NCI-H1436 (cell line): ENCODE measurements around the gene POLR2I.
"Not testable (repeated sequence)": the region's sequence is repeated elsewhere in the genome, so short reads cannot be mapped to it uniquely, and the experiment has no call there.

Experiments used
- DNase-seq: peaks from one replicate; lab custom pipeline; 2025; lab: John Stamatoyannopoulos, UW

POLR2I gene

DNA sequence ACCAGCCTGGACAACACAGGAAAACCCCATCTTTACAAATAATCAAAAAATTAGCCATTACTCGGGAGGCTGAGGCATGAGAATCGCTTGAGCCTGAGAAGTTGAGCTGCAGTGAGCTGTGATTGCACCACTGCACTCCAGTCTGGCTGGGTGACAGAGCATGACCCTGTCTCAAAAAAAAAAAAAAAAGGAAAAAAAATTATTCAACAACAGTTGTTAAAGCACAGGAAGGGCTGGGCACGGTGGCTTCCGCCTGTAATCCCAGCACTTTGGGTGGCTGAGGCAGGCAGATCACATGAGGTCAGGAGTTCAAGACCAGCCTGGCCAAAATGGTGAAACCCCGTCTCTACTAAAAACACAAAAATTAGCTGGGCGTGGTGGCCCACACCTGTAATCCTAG, 16.5 kb upstream of the POLR2I start:
- not testable (repeated sequence) for DNase-seq

DNA sequence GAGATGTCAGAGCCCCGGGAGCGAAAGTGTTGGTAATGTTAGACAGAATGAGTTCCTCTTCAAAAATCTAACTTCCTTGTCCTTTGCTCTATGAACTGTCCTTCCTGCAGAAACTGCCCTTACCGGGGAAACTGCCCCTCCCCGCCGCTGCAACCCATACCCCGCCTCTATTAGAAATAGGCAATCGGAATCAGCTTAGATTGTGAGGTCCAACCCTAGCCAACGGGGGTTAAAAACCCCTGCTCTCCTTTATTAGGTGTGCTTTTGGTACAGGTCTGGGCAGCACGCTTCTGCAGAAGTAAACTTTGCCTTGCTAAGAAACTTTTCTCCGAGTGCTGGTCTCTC, 13.7 kb upstream of the POLR2I start:
- no peak for DNase-seq

DNA sequence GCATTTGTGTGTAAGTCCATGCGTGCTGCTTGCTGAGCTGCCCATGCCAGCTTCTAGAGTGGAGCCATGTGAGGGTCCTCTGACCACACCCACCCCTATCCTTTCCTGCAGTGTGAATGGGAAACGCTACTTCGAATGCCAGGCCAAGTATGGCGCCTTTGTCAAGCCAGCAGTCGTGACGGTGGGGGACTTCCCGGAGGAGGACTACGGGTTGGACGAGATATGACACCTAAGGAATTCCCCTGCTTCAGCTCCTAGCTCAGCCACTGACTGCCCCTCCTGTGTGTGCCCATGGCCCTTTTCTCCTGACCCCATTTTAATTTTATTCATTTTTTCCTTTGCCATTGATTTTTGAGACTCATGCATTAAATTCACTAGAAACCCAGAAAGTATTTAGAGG, 10.9 kb upstream of the POLR2I start:
- DNase-seq = no peak

DNA sequence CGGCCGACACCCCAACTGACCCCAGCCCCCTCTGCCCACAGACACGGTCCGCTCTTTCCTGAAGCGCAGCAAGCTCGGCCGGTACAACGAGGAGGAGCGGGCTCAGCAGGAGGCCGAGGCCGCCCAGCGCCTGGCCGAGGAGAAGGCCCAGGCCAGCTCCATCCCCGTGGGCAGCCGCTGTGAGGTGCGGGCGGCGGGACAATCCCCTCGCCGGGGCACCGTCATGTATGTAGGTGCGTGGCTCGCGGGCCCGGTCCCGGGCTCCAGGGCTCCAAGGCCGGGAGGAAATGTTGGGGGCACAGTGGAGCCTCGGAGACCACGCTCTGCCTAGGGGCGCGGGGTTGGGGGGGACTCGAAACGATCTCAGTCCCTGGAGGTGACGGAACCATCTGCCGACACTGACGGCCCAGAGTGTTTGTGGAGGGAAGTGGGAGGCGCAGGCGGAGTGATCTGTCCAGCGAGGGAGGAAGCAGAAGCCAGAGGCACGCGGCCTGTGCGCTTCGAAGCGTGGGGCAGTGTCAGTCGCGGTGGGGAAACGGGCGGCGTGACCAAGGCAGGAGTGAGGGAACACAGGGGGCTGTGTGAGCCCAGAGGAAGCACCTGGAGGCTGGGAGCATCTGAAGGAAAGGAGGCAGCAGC, 6.9 kb upstream of the POLR2I start:
- DNase-seq = no peak

DNA sequence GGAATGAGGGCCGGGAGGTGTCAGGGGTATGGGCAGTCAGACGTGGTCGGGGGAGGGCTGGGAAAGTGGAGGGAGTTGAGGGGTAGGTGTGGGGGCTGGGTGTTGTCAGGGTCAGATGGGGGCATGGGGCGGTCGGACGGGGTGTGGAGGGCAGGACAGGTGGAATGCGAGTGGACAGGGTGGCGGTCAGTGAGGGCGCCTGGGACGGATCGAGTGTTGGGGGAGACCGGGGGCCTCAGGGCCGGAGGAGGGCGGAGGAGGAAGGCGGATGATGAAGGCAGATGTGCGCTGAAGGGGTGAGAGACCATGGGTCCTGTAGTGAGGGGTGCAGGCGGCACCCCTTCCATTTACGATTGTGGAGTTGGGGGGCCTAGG, 6.3 kb upstream of the POLR2I start:
- no peak for DNase-seq

DNA sequence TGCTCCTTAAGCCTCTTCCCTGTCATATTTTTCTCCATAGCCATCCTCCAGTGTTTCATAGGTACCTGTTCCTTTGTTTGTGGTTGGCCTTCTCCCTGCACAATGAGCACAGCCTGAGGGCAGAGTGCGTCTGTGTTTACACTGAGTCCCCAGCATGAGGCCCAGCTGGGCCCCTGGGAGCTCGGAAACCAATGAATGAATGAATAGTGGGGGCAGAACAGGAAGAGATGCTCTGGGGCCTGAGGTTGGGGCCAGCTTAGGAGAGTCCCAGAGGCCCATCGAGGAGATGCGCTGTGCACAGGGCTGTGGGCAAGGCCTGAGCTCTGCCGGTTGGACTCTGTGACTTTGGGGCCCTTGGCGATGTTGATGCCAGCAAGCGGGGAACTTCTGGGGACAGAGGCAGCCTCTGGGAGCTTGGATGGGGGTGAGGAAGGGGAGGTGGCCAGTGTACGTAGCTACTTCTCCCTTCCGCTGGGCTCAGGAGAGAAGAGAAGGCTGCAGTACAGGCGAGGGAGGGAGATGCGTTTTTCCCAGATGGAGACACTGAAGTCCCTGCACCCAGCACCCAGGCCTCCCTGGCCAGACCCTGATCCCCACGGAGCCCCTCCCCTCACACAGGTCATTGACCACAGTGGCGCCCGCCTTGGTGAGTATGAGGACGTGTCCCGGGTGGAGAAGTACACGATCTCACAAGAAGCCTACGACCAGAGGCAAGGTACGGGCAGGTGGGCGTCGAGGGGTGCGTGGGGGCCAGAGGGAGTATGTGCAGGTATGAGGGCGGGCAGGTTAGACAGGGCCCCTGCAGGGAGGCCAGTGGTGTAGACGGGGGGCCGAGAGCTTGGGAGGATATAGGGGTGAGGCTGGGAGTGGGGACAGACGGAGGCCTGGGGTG, 5.7 kb upstream of the POLR2I start:
- no peak for DNase-seq

DNA sequence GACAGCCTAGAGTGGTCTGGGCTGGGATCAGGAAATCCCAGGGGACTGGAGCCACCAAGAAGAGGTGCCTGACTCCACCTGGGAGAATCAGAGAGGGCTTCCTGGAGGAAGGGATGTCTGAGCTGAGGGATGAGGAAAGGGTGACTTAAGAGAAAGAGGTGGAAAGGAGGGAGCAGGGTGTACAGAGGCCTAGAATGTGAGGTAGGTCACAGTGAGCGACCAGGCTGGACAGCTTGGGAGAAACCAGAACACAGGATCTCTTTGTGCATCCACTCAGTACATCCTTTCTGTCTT, 1.6 kb upstream of the POLR2I start:
- DNase-seq = no peak

DNA sequence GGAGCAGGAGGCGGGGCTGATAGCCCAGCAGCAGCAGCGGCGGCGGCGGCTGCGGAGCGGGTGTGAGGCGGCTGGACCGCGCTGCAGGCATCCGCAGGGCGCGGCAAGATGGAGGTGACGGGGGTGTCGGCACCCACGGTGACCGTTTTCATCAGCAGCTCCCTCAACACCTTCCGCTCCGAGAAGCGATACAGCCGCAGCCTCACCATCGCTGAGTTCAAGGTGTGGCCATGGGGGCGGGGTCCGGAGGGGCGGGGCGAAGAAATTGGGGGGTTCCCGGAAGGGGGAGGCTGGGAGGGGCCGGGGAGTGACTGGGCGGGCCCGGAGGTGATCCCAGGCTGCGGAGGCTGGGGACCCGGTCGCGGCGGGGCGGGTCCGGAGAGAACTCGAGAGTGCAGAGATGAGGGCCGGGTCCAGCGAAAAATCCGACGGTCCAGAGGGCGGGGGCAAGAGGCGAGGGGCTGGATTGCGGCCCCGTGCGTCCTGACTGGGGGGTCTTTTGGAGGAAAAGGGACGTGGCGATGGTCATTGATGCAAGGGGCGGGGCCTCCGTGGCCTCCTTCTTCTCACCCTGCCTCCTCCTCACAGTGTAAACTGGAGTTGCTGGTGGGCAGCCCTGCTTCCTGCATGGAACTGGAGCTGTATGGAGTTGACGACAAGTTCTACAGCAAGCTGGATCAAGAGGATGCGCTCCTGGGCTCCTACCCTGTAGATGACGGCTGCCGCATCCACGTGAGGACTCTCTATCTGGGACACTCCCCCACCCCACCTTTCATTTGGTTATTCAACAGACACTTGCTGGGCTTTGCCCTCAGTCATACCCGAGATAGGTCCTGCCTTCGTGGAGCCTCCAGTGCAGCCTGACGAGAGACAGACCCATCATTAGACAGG, 1.0 kb upstream of the POLR2I start, which contains the start of gene TBCB:
Gene TBCB (plus strand): TSS at position 16 of the 891 bp plus-strand sequence. CDS start 93 bp downstream, at position 109.
- peak; percentile 67 for DNase-seq

DNA sequence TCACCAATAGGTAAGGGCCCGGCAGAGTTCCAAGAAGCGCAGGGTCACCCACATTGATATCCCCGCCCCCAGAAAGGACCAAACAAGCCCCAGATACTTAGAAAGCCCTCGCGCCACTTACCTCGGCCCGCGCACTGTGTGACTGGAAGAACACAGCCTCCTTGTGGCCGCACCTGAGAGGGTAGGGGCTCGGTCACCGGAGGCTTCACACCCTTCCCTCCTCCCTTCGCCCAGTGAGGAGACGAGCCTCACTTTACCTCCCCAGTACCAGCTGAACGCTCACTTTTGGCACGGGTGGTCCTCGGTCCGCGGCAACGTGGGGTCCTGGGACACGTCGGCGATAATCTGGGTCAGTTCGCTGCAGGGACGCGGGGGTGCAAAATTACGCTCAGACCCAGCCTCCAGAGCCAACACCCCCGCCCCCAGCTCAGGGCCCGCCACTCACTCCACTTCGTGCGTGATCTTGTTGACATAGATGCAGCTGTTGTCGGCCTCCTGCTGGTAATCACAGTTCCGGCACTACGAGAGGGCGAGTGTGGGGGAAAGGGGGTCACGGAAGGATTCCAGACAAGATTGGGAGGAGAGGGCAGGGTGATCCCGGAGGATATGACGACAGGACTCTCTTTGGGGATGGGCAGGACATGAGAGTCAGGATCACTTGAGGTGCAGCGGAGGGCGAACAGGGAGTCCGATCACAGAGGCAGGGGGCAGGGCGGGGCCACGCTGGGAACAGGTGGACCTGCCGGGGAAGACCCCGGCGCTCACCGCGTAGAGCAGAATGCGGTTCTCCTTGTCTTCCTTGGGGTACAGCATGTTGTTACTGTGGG, 568 bp downstream of the POLR2I start:
- DNase-seq = no peak

DNA sequence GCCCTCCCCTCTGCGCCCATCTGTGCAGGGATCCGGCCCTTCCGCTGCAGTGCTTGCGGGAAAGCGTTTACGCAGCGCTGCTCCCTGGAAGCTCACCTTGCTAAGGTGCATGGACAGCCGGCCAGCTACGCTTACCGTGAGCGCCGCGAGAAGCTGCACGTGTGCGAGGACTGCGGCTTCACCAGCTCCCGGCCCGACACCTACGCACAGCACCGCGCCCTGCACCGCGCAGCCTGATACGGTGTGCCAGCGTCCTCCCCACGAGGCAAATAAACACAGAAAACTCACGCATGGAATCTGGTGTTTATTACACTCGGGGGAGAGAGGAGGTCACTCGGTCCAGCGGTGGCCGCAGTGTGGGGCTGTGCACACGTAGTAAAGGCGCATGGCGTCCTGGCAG, 1.2 kb downstream of the POLR2I start:
- DNase-seq = no peak

DNA sequence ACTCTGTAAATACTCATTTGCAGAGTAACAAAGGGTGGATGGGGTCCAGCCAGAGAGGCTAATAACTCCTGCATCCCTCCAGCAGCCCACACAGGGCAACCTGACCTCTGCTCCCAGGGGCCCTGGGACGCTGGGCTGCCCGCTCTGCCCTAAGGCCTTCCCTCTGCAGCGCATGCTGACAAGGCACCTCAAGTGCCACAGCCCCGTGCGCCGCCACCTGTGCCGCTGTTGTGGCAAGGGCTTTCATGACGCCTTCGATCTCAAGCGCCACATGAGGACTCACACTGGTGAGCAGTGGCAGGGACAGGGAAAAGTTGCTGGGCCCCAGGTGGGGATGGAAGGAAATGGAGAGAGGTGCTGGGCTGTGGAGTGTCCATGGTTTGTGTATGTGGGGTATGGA, 2.0 kb downstream of the POLR2I start:
- DNase-seq = no peak

DNA sequence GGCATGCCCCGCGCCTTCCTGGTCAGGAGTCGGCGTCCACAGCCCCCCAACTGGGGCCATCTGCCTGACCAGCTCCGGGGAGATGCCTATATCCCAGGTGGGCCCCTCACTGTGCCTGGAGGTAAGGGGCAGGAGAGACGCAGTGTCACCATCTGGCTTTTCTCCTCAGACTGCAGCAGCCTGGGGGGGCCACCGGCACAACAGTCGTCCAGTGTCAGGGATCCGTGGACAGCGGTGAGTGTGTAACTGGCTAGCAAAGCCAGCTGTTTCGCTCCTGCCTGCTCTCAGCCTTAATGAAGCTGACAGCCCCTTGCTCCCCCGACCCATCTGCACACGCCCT, 3.5 kb downstream of the POLR2I start:
- no peak for DNase-seq

DNA sequence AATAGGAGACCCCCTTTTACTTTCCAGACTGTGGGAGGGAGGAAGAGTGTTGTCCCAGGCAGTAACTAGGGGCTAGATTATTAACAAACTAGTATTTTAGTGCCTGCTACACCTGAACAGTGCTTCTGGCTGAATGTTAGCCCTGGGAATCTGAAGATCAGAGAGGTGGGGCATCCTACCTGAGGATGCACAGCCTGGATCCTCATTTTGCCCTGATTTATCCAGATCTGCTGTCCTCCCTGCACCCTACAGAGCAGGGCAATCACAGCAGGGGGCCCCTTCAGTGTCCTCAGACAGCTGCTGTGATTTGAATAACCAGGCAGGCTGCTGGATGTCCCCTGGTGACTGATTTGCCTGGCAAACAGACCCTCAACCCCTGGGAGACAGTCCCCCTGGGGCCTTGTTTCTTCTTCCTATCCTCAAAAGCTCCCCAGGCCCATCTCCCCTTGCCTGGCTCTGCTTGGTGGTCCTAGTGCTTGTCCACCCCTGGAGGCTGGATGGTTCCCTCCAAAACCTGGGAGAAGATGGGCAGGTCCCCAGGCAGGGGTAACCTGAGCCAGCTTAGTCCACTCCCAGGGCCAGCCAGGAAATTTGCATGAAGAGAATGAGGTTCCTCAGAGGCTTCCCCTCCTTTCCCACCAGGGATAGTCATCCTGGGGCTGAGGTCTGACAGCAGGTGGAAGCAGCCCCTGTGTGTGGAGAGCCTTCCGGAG, 4.0 kb downstream of the POLR2I start, which contains the start of gene OVOL3:
Gene OVOL3 (plus strand): TSS at position 657 of the 713 bp plus-strand sequence. CDS start 60 bp downstream, outside the sequence.
- no peak for DNase-seq

DNA sequence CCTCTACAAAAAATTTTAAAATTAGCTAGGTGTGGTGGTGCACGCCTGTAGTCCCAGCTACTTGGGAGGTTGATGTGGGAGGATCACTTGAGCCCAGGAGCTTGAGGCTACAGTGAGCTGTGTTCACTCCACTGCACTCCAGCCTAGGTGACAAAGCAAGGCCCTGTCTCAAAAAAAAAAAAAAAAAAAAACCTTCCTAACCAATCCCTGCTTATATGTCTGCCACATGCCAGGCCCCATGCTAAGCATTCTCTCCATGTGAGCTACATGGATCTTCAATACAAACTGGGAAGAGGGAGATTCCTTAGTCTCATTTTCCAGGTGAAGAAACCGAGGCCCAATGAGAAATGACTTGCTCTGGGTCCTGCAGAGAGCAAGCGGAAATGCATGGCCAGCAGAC, 6.0 kb downstream of the POLR2I start:
- no peak for DNase-seq

DNA sequence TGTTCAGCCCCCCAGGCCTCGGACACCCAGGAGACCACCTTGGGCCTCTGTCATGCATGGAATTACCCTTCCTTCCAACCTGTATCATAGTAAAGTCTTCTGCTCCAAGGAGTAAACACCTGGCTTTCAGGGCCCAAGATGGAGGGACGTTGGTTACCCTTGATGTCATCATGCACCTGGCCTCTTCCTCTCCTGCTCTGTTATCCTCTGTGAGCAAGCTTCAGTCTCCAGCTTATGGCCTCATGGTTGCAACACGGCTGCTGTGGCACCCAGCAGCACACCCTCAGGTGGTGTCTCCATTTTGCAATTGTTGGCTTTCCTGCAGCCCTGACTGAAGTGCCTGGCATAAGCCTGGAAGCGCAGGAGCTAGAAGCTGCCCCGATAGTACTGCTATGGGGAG, 7.7 kb downstream of the POLR2I start:
- DNase-seq = no peak

DNA sequence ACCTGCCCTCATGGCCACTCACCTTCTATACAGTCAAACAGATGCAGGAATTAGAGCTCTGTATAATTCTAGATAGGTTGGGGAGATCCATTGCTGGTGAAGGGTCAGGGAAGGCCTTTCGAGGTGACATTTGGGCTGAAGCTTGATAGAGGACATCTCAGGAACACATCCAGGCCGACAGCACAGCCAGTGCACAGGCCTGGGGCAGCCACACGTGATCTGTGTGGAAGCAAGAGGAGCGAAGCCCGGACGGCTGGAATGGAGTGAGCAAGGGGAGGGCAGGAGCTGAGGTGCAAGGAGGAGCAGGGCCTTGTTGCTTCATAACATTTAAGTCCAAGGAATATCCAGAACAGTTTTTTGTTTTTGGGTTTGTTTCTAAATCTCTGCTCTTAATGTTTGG, 8.2 kb downstream of the POLR2I start:
- no peak for DNase-seq

DNA sequence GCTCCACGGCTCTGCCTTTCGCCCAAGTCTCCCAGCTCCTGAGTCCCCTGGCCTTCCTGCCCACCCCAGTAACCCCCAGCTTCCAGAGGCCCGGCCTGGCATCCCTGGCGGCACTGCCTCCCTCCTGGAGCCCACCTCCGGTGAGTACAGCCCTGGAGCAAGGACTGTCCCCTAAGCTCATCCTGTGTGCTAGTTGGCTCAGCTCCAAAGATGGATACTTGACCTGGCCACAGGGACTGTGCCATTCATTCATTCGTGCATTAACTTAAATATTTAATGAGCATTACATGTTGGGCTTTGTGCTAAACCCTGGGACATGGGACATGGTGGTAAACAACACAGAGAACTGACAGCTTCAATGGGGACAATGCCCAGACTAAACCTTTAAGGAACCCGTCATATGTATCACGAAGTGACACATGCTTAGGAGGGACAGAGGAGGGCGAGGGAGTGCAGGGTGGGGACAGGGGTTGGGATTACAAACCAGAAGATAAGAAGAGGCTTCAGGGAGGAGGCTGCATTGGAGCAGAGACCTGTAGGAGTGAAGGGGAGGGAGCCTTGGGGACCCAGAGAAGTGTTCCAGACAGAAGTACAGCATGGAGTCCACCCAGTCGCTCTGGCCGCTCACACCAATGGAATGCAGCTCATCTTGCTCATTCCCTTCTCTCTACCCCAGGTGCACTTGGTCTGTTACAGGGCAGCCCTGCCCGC, 10.7 kb downstream of the POLR2I start:
- DNase-seq = no peak

DNA sequence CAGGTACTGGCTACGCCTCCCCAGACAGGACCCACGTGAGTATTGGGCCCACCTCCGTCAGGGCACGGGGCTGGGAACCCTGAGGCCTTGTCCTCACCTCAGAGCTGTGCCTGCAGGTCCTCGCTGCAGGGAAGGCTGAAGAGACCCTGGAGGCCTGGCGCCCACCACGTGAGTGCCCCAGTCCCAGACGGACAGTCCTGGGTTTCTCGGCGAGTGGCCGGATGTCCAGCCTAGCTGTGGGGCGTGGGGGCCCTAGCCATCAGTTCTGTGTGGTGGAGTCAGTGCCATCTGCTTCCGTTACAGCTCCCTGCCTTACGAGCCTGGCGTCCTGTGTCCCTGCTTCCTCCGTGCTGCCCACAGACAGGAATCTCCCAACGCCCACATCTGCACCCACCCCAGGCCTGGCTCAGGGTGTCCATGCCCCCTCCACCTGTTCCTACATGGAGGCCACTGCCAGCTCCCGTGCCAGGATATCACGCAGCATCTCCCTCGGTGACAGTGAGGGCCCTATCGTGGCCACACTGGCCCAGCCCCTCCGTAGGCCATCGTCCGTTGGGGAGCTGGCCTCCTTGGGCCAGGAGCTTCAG, 11.5 kb downstream of the POLR2I start:
- DNase-seq = no peak

DNA sequence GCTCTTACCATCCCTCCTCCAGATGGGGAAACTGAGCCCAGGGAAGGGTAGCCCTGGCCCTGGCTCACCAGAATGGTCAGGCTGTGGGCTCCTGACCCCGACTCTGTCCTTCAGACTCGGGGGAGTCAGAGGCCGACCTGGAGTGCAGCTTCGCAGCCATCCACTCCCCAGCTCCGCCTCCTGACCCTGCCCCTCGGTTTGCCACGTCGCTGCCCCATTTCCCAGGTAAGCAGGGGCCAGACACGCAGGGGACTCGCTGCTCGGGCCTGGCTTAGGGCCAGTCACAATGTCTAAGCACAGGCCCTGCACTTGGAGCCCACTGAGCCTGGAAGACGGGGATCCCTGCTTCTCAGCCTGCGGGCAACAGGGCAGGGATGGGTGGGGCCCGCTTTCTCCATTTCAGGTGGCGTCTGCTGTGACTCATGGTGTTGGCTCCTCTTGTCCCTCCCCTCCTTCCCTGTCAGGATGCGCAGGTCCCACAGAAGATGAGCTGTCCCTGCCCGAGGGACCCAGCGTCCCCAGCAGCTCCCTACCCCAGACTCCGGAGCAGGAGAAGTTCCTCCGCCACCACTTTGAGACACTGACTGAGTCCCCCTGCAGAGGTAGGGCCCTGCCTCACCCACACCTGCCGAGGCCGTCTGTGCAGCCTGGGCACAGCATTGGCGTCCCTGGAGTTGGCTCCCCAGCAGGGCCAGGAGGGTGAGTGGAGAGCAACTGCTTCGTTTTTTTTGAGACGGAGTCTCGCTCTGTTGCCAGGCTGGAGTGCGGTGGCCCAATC, 12.9 kb downstream of the POLR2I start:
- no peak for DNase-seq
